HG03196 (cell line): Measurements from ENCODE around the gene DDIT3.

Source experiments
- ATAC-seq: cut with Tn5 transposase; IDR thresholded peaks from one replicate; pipeline ENCODE4 v1.9.1; 2021; ENCODE audit not compliant: unreplicated experiment

Gene DDIT3

GRCh38 chr12:57487055-57487596, 33.2 kb downstream of the DDIT3 start:
- no peak for ATAC-seq

- no peak for ATAC-seq
Measured at GRCh38 chr12:57485695-57486094, 34.6 kb downstream of the DDIT3 start.

GRCh38 chr12:57483466-57483865, 36.8 kb downstream of the DDIT3 start:
- no peak for ATAC-seq

- ATAC-seq: no peak
Measured at GRCh38 chr12:57481671-57482070, 38.6 kb downstream of the DDIT3 start.

GRCh38 chr12:57479376-57480115, 40.8 kb downstream of the DDIT3 start, which contains the start of gene ARHGAP9:
Gene ARHGAP9, minus strand, starts transcription at chr12:57479866. Its CDS starts 460 bp downstream, at chr12:57479406.
- ATAC-seq: peak; percentile 39

- no peak for ATAC-seq
Measured at GRCh38 chr12:57479043-57479375, 41.3 kb downstream of the DDIT3 start.

GRCh38 chr12:57477710-57478681, 42.3 kb downstream of the DDIT3 start:
- peak; percentile 36 for ATAC-seq

- no peak for ATAC-seq
Measured at GRCh38 chr12:57476993-57477709, 43.2 kb downstream of the DDIT3 start.

GRCh38 chr12:57476162-57476992, 43.9 kb downstream of the DDIT3 start:
- ATAC-seq: no peak

- ATAC-seq: no peak
Measured at GRCh38 chr12:57475271-57476161, 44.8 kb downstream of the DDIT3 start.

- ATAC-seq: no peak
Measured at GRCh38 chr12:57474862-57475261, 45.5 kb downstream of the DDIT3 start.

GRCh38 chr12:57474430-57474829, 45.9 kb downstream of the DDIT3 start:
- ATAC-seq: no peak

GRCh38 chr12:57473886-57474285, 46.4 kb downstream of the DDIT3 start:
- no peak for ATAC-seq

- no peak for ATAC-seq
Measured at GRCh38 chr12:57473392-57473791, 46.9 kb downstream of the DDIT3 start.

GRCh38 chr12:57472391-57472790, 47.9 kb downstream of the DDIT3 start:
- no peak for ATAC-seq

- ATAC-seq: no peak
Measured at GRCh38 chr12:57471661-57472060, 48.7 kb downstream of the DDIT3 start.

- no peak for ATAC-seq
Measured at GRCh38 chr12:57470970-57471656, 49.2 kb downstream of the DDIT3 start.

- ATAC-seq: no peak
Measured at GRCh38 chr12:57470286-57470969, 49.9 kb downstream of the DDIT3 start.
